WERI-Rb-1 (cell line): Measurements from ENCODE around the gene TSC1.

Source experiments
- DNase-seq: peaks from one replicate; pipeline ENCODE4 v3.0.0-alpha.2; 2020
- H3K27ac ChIP-seq: fragments of 250-450 bp; sonication (Bioruptor Pico); 2 replicates; pipeline ENCODE4 v1.5.1; 2020; ENCODE audit warnings: mild to moderate bottlenecking, moderate library complexity
- H3K27me3 ChIP-seq: fragments of 250-450 bp; sonication (Bioruptor Pico); 2 replicates; pipeline ENCODE4 v1.5.1; 2021; ENCODE audit warnings: mild to moderate bottlenecking, low read depth, moderate library complexity; ENCODE audit not compliant: insufficient read depth, severe bottlenecking
- H3K36me3 ChIP-seq: fragments of 250-450 bp; sonication (Bioruptor Pico); 2 replicates; pipeline ENCODE4 v1.5.1; 2020; ENCODE audit warnings: mild to moderate bottlenecking, moderate library complexity
- H3K4me3 ChIP-seq: 2 replicates; pipeline ENCODE4 v1.5.1; 2011; ENCODE audit warnings: low read depth, mild to moderate bottlenecking, control low read depth, low read length
- H3K9me3 ChIP-seq: fragments of 250-450 bp; sonication (Bioruptor Pico); 2 replicates; pipeline ENCODE4 v1.5.1; 2021; ENCODE audit warnings: mild to moderate bottlenecking, moderate library complexity; ENCODE audit not compliant: severe bottlenecking
- CTCF ChIP-seq: IDR thresholded peaks from 2 replicates; pipeline ENCODE4 v1.5.1; 2011; ENCODE audit warnings: low read depth, mild to moderate bottlenecking, control low read depth, inconsistent platforms, low read length

TSC1 gene

GRCh38 chr9:132887181-132888120 is 57.0 kb downstream of the TSC1 start:
- peaks cover 2% of the 10 kb centered on the region; the same call in 1 of the 2 replicates for H3K36me3 ChIP-seq

GRCh38 chr9:132886334-132886725 is 58.1 kb downstream of the TSC1 start:
- DNase-seq = no peak
- Histone ChIP-seq H3K27me3 (no peaks in the 10 kb centered on the region), H3K4me3 (no peak overlapping the region), H3K27ac (no peak overlapping the region), H3K36me3 (no peaks in the 10 kb centered on the region), H3K9me3 (no peaks in the 10 kb centered on the region)
- TF ChIP-seq CTCF = no peak

More at GRCh38 chr9:132887181-132888120, 57.0 kb downstream of the TSC1 start:
- Histone ChIP-seq H3K4me3 (no peak overlapping the region), H3K27ac (no peak overlapping the region), H3K9me3 (no peaks in the 10 kb centered on the region), H3K27me3 (no peaks in the 10 kb centered on the region)
- no peak for TF ChIP-seq CTCF
- no peak for DNase-seq

GRCh38 chr9:132885720-132886333 is 58.6 kb downstream of the TSC1 start:
- H3K9me3 ChIP-seq = no peaks in the 10 kb centered on the region
- H3K4me3 ChIP-seq = no peak overlapping the region
- no peak for TF ChIP-seq CTCF
- H3K27me3 ChIP-seq = no peaks in the 10 kb centered on the region
- no peaks in the 10 kb centered on the region for H3K36me3 ChIP-seq
- no peak for DNase-seq
- no peak overlapping the region for H3K27ac ChIP-seq

GRCh38 chr9:132883349-132884294 is 60.8 kb downstream of the TSC1 start:
- Histone ChIP-seq H3K36me3 (no peaks in the 10 kb centered on the region), H3K27me3 (no peaks in the 10 kb centered on the region), H3K4me3 (no peak overlapping the region), H3K9me3 (no peaks in the 10 kb centered on the region), H3K27ac (no peak overlapping the region)
- no peak for TF ChIP-seq CTCF
- no peak for DNase-seq

- no peak overlapping the region for H3K27ac ChIP-seq
Observed at GRCh38 chr9:132882616-132883015, 61.8 kb downstream of the TSC1 start.

More at GRCh38 chr9:132882616-132883015, 61.8 kb downstream of the TSC1 start:
- peaks cover 4% of the 10 kb centered on the region for H3K27me3 ChIP-seq
- TF ChIP-seq CTCF = no peak
- no peaks in the 10 kb centered on the region for H3K9me3 ChIP-seq
- no peak for DNase-seq
- H3K4me3 ChIP-seq = no peak overlapping the region
- H3K36me3 ChIP-seq = peaks cover 7% of the 10 kb centered on the region
